Type B pancreatic cell (in vitro differentiated cells): ENCODE results near the gene PDE3A. TPM values are rescaled to one million over a fixed set of nuclear protein-coding genes. Genes with fewer than 3 reads are reported as not detected.

Experiments used
- DNase-seq: peaks from one replicate; pipeline ENCODE4 v3.0.0; 2021; ENCODE audit warnings: mixed read lengths; ENCODE audit not compliant: unreplicated experiment; ENCODE audit errors: extremely low spot score
- H3K27ac Mint-ChIP-seq: 2 replicates; pipeline ENCODE4 v1.8.0; 2021; ENCODE audit warnings: mild to moderate bottlenecking, mixed read lengths
- H3K27me3 Mint-ChIP-seq: 2 replicates; pipeline ENCODE4 v1.8.0; 2021; ENCODE audit warnings: mixed read lengths
- H3K36me3 Mint-ChIP-seq: 2 replicates; pipeline ENCODE4 v1.8.0; 2021; ENCODE audit warnings: mixed read lengths
- H3K4me1 Mint-ChIP-seq: one replicate; pipeline ENCODE4 v1.8.0; 2021; ENCODE audit warnings: mixed read lengths; ENCODE audit not compliant: unreplicated experiment
- H3K4me3 Mint-ChIP-seq: 2 replicates; pipeline ENCODE4 v1.8.0; 2021; ENCODE audit warnings: mild to moderate bottlenecking, mixed read lengths
- H3K9me3 Mint-ChIP-seq: 2 replicates; pipeline ENCODE4 v1.8.0; 2021; ENCODE audit warnings: mixed read lengths
- total RNA-seq: library from RNA; stranded (reverse); gene quantifications from 2 replicates; pipeline ENCODE4 v1.2.1, GENCODE V29; 2021; ENCODE audit warnings: low replicate concordance
- TF ChIP-seq, protein P1 (sequence below): fragments of 200-600 bp; sonication (generic); conservative IDR thresholded peaks from 2 replicates; pipeline ENCODE4 v1.5.0; 2021; ENCODE audit warnings: antibody characterized with exemption, mild to moderate bottlenecking

Gene PDE3A
- total RNA-seq, 1 donor from 2014 or later: 19.7 TPM

- peaks cover 10% of the 10 kb centered on the region for H3K36me3 Mint-ChIP-seq
- H3K27me3 Mint-ChIP-seq: no peaks in the 10 kb centered on the region
- no peak overlapping the region for H3K4me3 Mint-ChIP-seq
- TF ChIP-seq, protein P1, sequence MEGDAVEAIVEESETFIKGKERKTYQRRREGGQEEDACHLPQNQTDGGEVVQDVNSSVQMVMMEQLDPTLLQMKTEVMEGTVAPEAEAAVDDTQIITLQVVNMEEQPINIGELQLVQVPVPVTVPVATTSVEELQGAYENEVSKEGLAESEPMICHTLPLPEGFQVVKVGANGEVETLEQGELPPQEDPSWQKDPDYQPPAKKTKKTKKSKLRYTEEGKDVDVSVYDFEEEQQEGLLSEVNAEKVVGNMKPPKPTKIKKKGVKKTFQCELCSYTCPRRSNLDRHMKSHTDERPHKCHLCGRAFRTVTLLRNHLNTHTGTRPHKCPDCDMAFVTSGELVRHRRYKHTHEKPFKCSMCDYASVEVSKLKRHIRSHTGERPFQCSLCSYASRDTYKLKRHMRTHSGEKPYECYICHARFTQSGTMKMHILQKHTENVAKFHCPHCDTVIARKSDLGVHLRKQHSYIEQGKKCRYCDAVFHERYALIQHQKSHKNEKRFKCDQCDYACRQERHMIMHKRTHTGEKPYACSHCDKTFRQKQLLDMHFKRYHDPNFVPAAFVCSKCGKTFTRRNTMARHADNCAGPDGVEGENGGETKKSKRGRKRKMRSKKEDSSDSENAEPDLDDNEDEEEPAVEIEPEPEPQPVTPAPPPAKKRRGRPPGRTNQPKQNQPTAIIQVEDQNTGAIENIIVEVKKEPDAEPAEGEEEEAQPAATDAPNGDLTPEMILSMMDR: no peak
- H3K9me3 Mint-ChIP-seq: peaks cover 5% of the 10 kb centered on the region
- no peak overlapping the region for H3K27ac Mint-ChIP-seq
- peaks cover 5% of the 10 kb centered on the region for H3K4me1 Mint-ChIP-seq
- DNase-seq: no peak
These were observed 119.2 kb downstream of the PDE3A start for GRCh38 chr12:20487519-20487918.

GRCh38 chr12:20489645-20490044 lies 121.3 kb downstream of the PDE3A start:
- no peak for DNase-seq
- Mint-ChIP-seq H3K36me3 (peaks cover 10% of the 10 kb centered on the region), H3K9me3 (peaks cover 5% of the 10 kb centered on the region), H3K27ac (peak overlapping the region; percentile 1), H3K4me1 (peaks cover 5% of the 10 kb centered on the region), H3K27me3 (no peaks in the 10 kb centered on the region), H3K4me3 (no peak overlapping the region)
- TF ChIP-seq, protein P1: no peak

- no peak for DNase-seq
- Mint-ChIP-seq H3K36me3 (peaks cover 10% of the 10 kb centered on the region), H3K9me3 (peaks cover 5% of the 10 kb centered on the region), H3K4me3 (no peak overlapping the region), H3K27me3 (no peaks in the 10 kb centered on the region), H3K27ac (peak overlapping the region; percentile 1), H3K4me1 (peaks cover 5% of the 10 kb centered on the region)
- TF ChIP-seq, protein P1: no peak
These were observed 121.9 kb downstream of the PDE3A start for GRCh38 chr12:20490213-20490612.

DNA sequence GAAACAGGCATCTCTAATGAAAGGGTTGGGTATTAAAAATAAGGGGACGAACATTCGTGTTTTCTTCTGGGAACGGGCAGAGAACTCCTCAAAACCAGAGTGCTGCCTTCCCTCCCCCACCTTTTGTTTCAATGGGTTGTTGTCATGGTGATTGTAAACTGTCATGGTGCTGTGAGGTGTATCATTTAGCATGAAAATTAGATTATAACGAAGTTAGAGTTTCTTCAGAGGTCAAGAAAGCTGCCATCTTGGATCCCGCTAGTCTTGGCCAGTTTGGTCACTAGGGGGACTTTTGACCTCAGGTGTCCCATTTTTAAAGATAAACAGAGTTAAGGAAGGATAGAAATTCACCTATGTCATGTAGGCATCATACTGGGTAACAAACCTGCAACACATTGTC lies 123.0 kb downstream of the PDE3A start:
- H3K4me3 Mint-ChIP-seq: no peak overlapping the region
- peaks cover 5% of the 10 kb centered on the region for H3K9me3 Mint-ChIP-seq
- H3K36me3 Mint-ChIP-seq: peaks cover 6% of the 10 kb centered on the region
- TF ChIP-seq, protein P1: no peak
- H3K27me3 Mint-ChIP-seq: no peaks in the 10 kb centered on the region
- DNase-seq: no peak
- H3K27ac Mint-ChIP-seq: no peak overlapping the region
- H3K4me1 Mint-ChIP-seq: peaks cover 5% of the 10 kb centered on the region

DNA sequence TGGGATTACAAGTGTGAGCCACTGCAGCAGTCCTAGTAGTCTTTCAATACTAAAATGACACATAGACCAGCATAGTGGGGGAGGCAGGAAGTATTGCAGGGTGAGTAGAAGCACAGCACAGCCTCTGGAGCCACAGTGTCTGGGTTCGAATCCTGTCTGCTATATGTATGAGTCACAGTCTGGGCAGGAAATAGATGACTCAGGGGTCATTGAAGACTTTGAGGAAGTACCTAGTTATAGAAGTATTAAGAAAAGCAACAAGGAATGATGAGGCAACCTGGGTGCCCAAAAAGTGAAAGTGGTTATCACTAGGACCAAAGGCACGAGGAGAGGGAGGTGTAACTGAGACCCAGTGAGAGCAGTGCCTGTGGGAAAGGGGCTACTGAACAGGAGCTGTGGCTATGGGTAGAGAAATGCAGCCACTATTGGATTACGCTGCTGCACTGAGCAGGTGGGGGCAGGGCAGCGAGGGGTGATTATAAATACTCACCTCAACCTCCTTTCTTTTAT lies 124.0 kb downstream of the PDE3A start:
- Mint-ChIP-seq H3K36me3 (peaks cover 6% of the 10 kb centered on the region), H3K4me1 (peaks cover 5% of the 10 kb centered on the region), H3K27ac (no peak overlapping the region), H3K27me3 (no peaks in the 10 kb centered on the region), H3K4me3 (no peak overlapping the region), H3K9me3 (peaks cover 5% of the 10 kb centered on the region)
- TF ChIP-seq, protein P1: no peak
- DNase-seq: no peak

DNA sequence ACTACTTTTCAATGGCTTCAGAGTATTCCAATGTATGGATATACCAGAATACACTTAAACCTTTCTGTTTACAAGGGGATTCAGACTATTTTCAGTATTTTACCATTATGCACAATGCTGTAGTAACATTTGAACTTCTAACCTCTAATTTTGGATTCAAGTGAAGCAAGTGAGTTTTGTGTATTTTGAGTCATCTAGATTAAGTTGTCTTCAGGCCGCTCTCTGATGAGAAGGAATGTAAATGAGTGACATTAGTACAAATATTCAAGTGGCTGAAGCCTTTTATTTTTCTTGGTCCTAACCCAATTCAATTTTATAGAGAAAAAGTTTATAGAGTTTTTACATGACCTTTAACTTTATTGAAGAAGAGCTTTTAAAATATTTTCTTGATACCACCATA lies 125.6 kb downstream of the PDE3A start:
- Mint-ChIP-seq H3K9me3 (peaks cover 5% of the 10 kb centered on the region), H3K27ac (no peak overlapping the region), H3K36me3 (peaks cover 6% of the 10 kb centered on the region), H3K27me3 (no peaks in the 10 kb centered on the region), H3K4me1 (peaks cover 5% of the 10 kb centered on the region), H3K4me3 (no peak overlapping the region)
- no peak for DNase-seq
- TF ChIP-seq, protein P1: no peak
